Mesenchymal stem cell (in vitro differentiated cells and primary cell): ENCODE data around the gene MAU2.

Experiments
- DNase-seq: peaks from one replicate; pipeline ENCODE4 v3.0.0-alpha.2; 2013
- H2AFZ ChIP-seq: one replicate; pipeline ENCODE4 v1.6.1; 2013; ENCODE audit warnings: low read depth, mild to moderate bottlenecking, control low read depth, inconsistent platforms, low read length, moderate library complexity
- H2AK5ac ChIP-seq: 2 replicates; pipeline ENCODE4 v1.6.1; 2013; ENCODE audit warnings: low read length, moderate library complexity, mild to moderate bottlenecking, inconsistent platforms; ENCODE audit not compliant: severe bottlenecking
- H2BK120ac ChIP-seq: one replicate; pipeline ENCODE4 v1.6.1; 2013; ENCODE audit warnings: low read depth, mild to moderate bottlenecking, inconsistent platforms, low read length, moderate library complexity
- H2BK12ac ChIP-seq, 2 experiments: one replicate each; pipeline ENCODE4 v1.6.1; 2013; ENCODE audit warnings: inconsistent platforms in 2 of 2, low read length in 2 of 2, mild to moderate bottlenecking in 2 of 2, moderate library complexity in 2 of 2, control low read depth in 1 of 2
- H2BK15ac ChIP-seq: one replicate; pipeline ENCODE4 v1.6.1; 2013; ENCODE audit warnings: mild to moderate bottlenecking, low read depth, inconsistent platforms; ENCODE audit not compliant: poor library complexity, severe bottlenecking
- H2BK5ac ChIP-seq: 2 replicates; pipeline ENCODE4 v1.6.1; 2013; ENCODE audit warnings: low read depth, mild to moderate bottlenecking, low read length, control low read depth, inconsistent platforms; ENCODE audit not compliant: poor library complexity, severe bottlenecking
- H3K14ac ChIP-seq, 2 experiments: one replicate each; pipeline ENCODE4 v1.6.1; 2013; ENCODE audit warnings: inconsistent platforms in 2 of 2, low read length in 2 of 2, control low read depth in 1 of 2, mild to moderate bottlenecking in 1 of 2, moderate library complexity in 1 of 2
- H3K18ac ChIP-seq, 2 experiments: one replicate each; pipeline ENCODE4 v1.6.1; 2013; ENCODE audit warnings: inconsistent platforms in 2 of 2, low read length in 2 of 2, control low read depth in 1 of 2, low read depth in 1 of 2, mild to moderate bottlenecking in 1 of 2
- H3K23ac ChIP-seq, 2 experiments: one replicate each; pipeline ENCODE4 v1.6.1; 2013; ENCODE audit warnings: inconsistent platforms in 2 of 2, low read length in 2 of 2, mild to moderate bottlenecking in 2 of 2, moderate library complexity in 2 of 2, control low read depth in 1 of 2
- H3K27ac ChIP-seq: 2 replicates; pipeline ENCODE4 v1.5.1; 2013; ENCODE audit warnings: mild to moderate bottlenecking, moderate library complexity, low read length, control low read depth, inconsistent platforms; ENCODE audit not compliant: poor library complexity, severe bottlenecking
- H3K27me3 ChIP-seq, 2 experiments: 2 replicates each; pipeline versions ENCODE4 v1.6.1 to v1.7.0; 2013; ENCODE audit warnings: low read length in 2 of 2, mild to moderate bottlenecking in 2 of 2, moderate library complexity in 2 of 2, control low read depth in 1 of 2, inconsistent platforms in 1 of 2; ENCODE audit not compliant: control insufficient read depth in 1 of 2, insufficient read depth in 1 of 2
- H3K36me3 ChIP-seq, 2 experiments: 2 replicates each; pipeline versions ENCODE4 v1.6.1 to v1.7.0; 2013; ENCODE audit warnings: low read length in 2 of 2, control low read depth in 1 of 2, inconsistent platforms in 1 of 2, low read depth in 1 of 2, mild to moderate bottlenecking in 1 of 2; ENCODE audit not compliant: insufficient read depth in 2 of 2, control insufficient read depth in 1 of 2
- H3K4ac ChIP-seq, 2 experiments: one replicate each; pipeline ENCODE4 v1.6.1; 2013; ENCODE audit warnings: inconsistent platforms in 2 of 2, low read length in 2 of 2, mild to moderate bottlenecking in 2 of 2, moderate library complexity in 2 of 2, control low read depth in 1 of 2, low read depth in 1 of 2
- H3K4me1 ChIP-seq: 2 replicates; pipeline ENCODE4 v1.6.1; 2013; ENCODE audit warnings: low read depth, low read length, control low read depth; ENCODE audit not compliant: control insufficient read depth, insufficient read depth
- H3K4me2 ChIP-seq: 2 replicates; pipeline ENCODE4 v1.6.1; 2013; ENCODE audit warnings: low read length, mild to moderate bottlenecking, inconsistent platforms; ENCODE audit not compliant: poor library complexity, severe bottlenecking
- H3K4me3 ChIP-seq, 2 experiments: 2 replicates each; pipeline versions ENCODE4 v1.5.1 to v1.7.0; 2013; ENCODE audit warnings: low read length in 2 of 2, mild to moderate bottlenecking in 2 of 2, control low read depth in 1 of 2, low read depth in 1 of 2; ENCODE audit not compliant: insufficient read depth in 1 of 2
- H3K79me1 ChIP-seq: replicated peaks from 2 replicates; pipeline ENCODE4 v1.6.1; 2013; ENCODE audit warnings: mild to moderate bottlenecking, control low read depth, low read length, inconsistent platforms; ENCODE audit not compliant: poor library complexity, severe bottlenecking
- H3K9ac ChIP-seq: 2 replicates; pipeline ENCODE4 v1.7.0; 2013; ENCODE audit warnings: mild to moderate bottlenecking, low read length, moderate library complexity
- H3K9me3 ChIP-seq: 2 replicates; pipeline ENCODE4 v1.7.0; 2013; ENCODE audit warnings: mild to moderate bottlenecking, low read length; ENCODE audit not compliant: control insufficient read depth
- H4K8ac ChIP-seq: one replicate; pipeline ENCODE4 v1.6.1; 2013; ENCODE audit warnings: inconsistent platforms, mild to moderate bottlenecking, low read length, moderate library complexity
- H4K91ac ChIP-seq: one replicate; pipeline ENCODE4 v1.6.1; 2013; ENCODE audit warnings: mild to moderate bottlenecking, low read length, inconsistent platforms
- WGBS: methylation state at CpG from one replicate; pipeline ENCODE4 v1.1.7; 2013; ENCODE audit warnings: mixed read lengths; 5-methylcytosine and 5-hydroxymethylcytosine counted together

MAU2 gene

DNA sequence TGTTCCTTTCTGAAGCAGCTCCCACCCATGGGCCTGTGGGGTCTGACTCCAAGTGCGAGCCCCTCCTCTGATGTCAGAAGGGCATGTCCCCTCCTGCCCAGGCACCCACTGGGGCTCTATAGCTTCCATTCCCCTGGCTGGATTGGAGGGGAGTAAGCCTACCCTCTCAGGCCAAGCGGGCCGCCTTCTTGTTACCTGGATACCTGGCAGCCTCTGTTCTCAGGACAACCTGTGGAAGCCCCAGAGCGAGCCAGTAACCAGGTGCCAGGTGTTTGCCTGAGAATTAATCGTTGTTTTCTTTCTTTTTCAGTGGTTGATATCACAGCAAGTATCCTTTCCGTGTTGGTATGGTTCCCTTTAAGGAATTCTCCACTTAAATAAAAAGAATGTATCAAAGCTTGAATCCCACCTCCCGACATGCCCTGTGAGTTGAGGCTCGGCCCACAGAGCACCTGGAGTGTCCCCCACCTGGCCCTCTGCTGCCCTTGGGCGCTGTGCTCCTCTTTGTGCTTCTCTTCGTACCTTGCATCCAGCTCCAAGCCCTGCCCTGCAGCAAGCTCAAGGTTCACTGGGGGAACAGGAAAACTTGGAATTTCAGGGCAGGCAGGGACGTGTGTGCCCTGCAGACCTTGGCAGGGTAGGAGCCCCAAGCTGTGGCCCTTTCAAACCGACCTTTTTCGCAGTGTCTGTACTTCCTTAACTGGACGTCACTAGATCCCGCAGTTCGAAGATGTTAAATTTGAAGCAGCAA is 15.0 kb downstream of the MAU2 start:
- Histone ChIP-seq H3K23ac (no peak overlapping the region), H2AFZ (no peak overlapping the region), H3K27ac (no peak overlapping the region), H4K91ac (no peak overlapping the region), H4K8ac (no peak overlapping the region), H2BK15ac (no peak overlapping the region), H3K27me3 (no peaks in the 10 kb centered on the region), H3K18ac (no peak overlapping the region), H2BK120ac (no peak overlapping the region), H3K79me1 (peaks cover 51% of the 10 kb centered on the region), H3K14ac (no peak overlapping the region), H3K9ac (no peak overlapping the region), H3K36me3 (peaks cover 80 to 85% of the 10 kb centered on the region in 2 experiments), H3K4ac (no peak overlapping the region), H3K4me2 (no peak overlapping the region), H2AK5ac (no peak overlapping the region), H2BK12ac (no peak overlapping the region), H3K9me3 (no peaks in the 10 kb centered on the region), H3K4me1 (peaks cover 10% of the 10 kb centered on the region), H3K4me3 (no peak overlapping the region), H2BK5ac (no peak overlapping the region)
- no peak for DNase-seq
- WGBS = 91% methylated on average over 16 of the region's 16 CpGs

GRCh38 chr19:19336597-19336996 is 16.0 kb downstream of the MAU2 start:
- no peak overlapping the region for H3K4me2 ChIP-seq
- H3K36me3 ChIP-seq = peaks cover 81 to 86% of the 10 kb centered on the region in 2 experiments
- no peak overlapping the region for H3K18ac ChIP-seq
- no peak overlapping the region for H2BK120ac ChIP-seq
- H3K4me3 ChIP-seq = no peak overlapping the region
- H3K79me1 ChIP-seq = peaks cover 50% of the 10 kb centered on the region
- no peak overlapping the region for H3K9ac ChIP-seq
- no peak overlapping the region for H3K14ac ChIP-seq
- no peak overlapping the region for H4K8ac ChIP-seq
- H3K4ac ChIP-seq = no peak overlapping the region
- H3K4me1 ChIP-seq = peaks cover 10% of the 10 kb centered on the region
- no peak overlapping the region for H3K27ac ChIP-seq
- no peak overlapping the region for H2AK5ac ChIP-seq
- no peak overlapping the region for H2BK12ac ChIP-seq
- no peak overlapping the region for H4K91ac ChIP-seq
- DNase-seq = no peak
- no peak overlapping the region for H3K23ac ChIP-seq
- H3K27me3 ChIP-seq = no peaks in the 10 kb centered on the region
- 100% methylated on average over 1 of the region's 3 CpGs for WGBS
- no peak overlapping the region for H2BK15ac ChIP-seq
- no peak overlapping the region for H2AFZ ChIP-seq
- no peaks in the 10 kb centered on the region for H3K9me3 ChIP-seq
- H2BK5ac ChIP-seq = no peak overlapping the region

DNA sequence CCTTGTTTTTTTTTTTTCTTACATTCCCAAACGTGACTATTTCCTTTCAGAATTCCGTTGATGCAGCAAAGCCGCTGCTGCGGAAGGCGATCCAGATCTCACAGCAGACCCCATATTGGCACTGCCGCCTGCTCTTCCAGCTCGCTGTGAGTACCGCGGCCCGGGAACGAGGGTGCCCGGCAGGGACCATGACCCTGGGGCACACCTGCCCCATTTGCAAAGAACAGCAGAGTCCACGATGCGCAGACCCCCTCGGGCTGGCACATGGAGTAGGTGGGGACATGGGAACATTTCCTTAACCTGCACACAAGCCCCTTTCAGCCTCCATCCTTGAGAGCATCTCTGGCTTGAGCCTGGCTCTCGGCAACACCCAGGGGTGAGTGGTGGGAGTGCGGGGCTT is 16.5 kb downstream of the MAU2 start:
- Histone ChIP-seq H3K4me1 (peaks cover 10% of the 10 kb centered on the region), H3K27me3 (no peaks in the 10 kb centered on the region), H2BK5ac (no peak overlapping the region), H3K27ac (no peak overlapping the region), H3K14ac (no peak overlapping the region), H4K91ac (no peak overlapping the region), H4K8ac (no peak overlapping the region), H3K9me3 (no peaks in the 10 kb centered on the region), H3K23ac (no peak overlapping the region), H2AK5ac (no peak overlapping the region), H2BK15ac (no peak overlapping the region), H2BK120ac (no peak overlapping the region), H3K36me3 (peaks cover 82 to 86% of the 10 kb centered on the region in 2 experiments), H3K4ac (no peak overlapping the region), H2AFZ (no peak overlapping the region), H2BK12ac (no peak overlapping the region), H3K4me2 (no peak overlapping the region), H3K79me1 (peaks cover 50% of the 10 kb centered on the region), H3K4me3 (no peak overlapping the region), H3K9ac (no peak overlapping the region), H3K18ac (no peak overlapping the region)
- DNase-seq = no peak
- WGBS = 96% methylated on average over 17 of the region's 17 CpGs

GRCh38 chr19:19338082-19338481 is 17.5 kb downstream of the MAU2 start:
- peaks cover 48% of the 10 kb centered on the region for H3K79me1 ChIP-seq
- H2BK120ac ChIP-seq = no peak overlapping the region
- H3K23ac ChIP-seq = no peak overlapping the region
- H3K4ac ChIP-seq = no peak overlapping the region
- H3K27ac ChIP-seq = no peak overlapping the region
- no peak overlapping the region for H2AFZ ChIP-seq
- WGBS = 97% methylated on average over 7 of the region's 7 CpGs
- H2AK5ac ChIP-seq = no peak overlapping the region
- H3K14ac ChIP-seq = no peak overlapping the region
- no peak for DNase-seq
- H3K4me2 ChIP-seq = no peak overlapping the region
- no peak overlapping the region for H2BK12ac ChIP-seq
- H3K4me3 ChIP-seq = peak overlapping the region in 1 of 2 experiments; percentile 40
- peaks cover 10% of the 10 kb centered on the region for H3K4me1 ChIP-seq
- no peaks in the 10 kb centered on the region for H3K27me3 ChIP-seq
- H3K9ac ChIP-seq = peak overlapping the region; percentile 51
- H4K91ac ChIP-seq = no peak overlapping the region
- no peak overlapping the region for H2BK15ac ChIP-seq
- no peak overlapping the region for H4K8ac ChIP-seq
- H3K9me3 ChIP-seq = no peaks in the 10 kb centered on the region
- H2BK5ac ChIP-seq = no peak overlapping the region
- no peak overlapping the region for H3K18ac ChIP-seq
- peaks cover 83 to 89% of the 10 kb centered on the region in 2 experiments for H3K36me3 ChIP-seq
